HFF-Myc (cell line): Measurements from ENCODE around the gene CCSAP.

Source experiments
- DNase-seq: peaks from one replicate; pipeline ENCODE4 v3.0.0-alpha.2; 2011; ENCODE audit warnings: low read depth; ENCODE audit errors: extremely low read depth
- H3K4me3 ChIP-seq: replicated peaks from 2 replicates; pipeline ENCODE4 v1.5.1; 2011; ENCODE audit warnings: low read depth, mild to moderate bottlenecking, control low read depth, low read length
- CTCF ChIP-seq: IDR thresholded peaks from 2 replicates; pipeline ENCODE4 v1.5.1; 2012; ENCODE audit warnings: mild to moderate bottlenecking, low read depth, low read length, control low read depth; ENCODE audit errors: missing control alignments

CCSAP gene

GRCh38 chr1:229376521-229376920 lies 33.7 kb upstream of the CCSAP start:
- no peak for DNase-seq
- TF ChIP-seq CTCF, result no peak
- no peak overlapping the region for H3K4me3 ChIP-seq

GRCh38 chr1:229374485-229374884 lies 31.6 kb upstream of the CCSAP start:
- DNase-seq, result no peak
- H3K4me3 ChIP-seq, result no peak overlapping the region
- no peak for TF ChIP-seq CTCF

DNA sequence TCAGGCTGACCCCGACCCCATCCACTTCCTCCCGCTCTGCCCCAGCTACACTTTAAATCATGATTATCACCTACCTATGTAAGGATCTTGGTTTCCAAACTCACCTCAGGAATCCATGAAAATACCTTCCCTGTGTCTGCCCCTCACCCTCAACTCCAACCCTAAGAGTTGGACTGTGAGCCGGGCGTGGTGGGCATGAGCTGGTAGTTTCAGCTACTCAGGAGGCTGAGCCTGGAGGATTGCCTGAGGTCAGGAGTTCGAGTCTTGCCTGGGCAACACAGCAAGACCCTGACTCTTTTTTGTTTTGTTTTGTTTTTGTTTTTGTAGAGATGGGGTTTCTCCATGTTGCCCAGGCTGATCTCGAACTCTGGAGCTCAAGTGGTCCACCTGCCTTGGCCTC lies 30.5 kb upstream of the CCSAP start:
- TF ChIP-seq CTCF, result no peak
- no peak for DNase-seq
- H3K4me3 ChIP-seq, result no peak overlapping the region

DNA sequence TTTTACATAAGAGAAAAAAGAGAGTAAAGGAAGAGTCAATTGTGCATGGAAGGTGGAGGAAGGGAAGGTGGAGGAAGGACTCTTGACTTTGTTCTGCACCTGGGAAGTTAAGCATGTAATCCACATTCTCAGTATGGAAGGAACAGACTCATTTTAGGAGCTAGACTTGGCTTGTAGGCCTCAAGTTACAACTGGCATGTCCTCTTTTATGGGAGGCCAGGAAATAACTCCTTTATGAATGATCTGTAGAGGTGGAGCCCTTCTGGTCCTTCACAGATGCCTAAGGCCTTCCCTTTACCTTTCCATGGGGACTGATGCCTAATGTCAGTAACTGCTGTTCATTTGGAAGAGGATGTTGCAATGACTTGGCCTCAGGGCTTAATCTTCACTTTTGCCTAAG lies 29.4 kb upstream of the CCSAP start:
- no peak for DNase-seq
- no peak for TF ChIP-seq CTCF
- no peak overlapping the region for H3K4me3 ChIP-seq

GRCh38 chr1:229371624-229372023 lies 28.8 kb upstream of the CCSAP start:
- H3K4me3 ChIP-seq, result no peak overlapping the region
- no peak for TF ChIP-seq CTCF
- no peak for DNase-seq

DNA sequence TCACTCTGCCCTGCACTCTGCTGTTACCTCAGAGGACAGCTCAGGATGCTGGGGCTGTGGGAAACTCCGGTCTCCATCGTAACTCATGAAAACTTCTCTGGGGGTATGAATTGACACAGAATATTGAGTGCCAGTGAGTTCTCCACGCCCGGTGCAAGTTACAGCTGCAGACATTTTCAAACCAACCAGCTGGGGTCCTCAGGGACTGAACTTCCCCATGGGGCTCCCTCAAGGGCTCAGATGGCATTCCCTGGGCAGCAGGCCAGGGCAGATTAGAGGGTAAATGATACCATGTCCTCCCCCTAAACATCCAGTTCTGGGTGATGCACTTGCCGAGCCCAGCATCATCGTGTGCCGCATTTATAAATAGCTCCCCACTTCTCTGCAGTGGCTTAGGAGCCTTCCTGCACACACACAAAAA lies 27.8 kb upstream of the CCSAP start:
- no peak for DNase-seq
- H3K4me3 ChIP-seq, result no peak overlapping the region
- no peak for TF ChIP-seq CTCF

GRCh38 chr1:229368347-229368746 lies 25.5 kb upstream of the CCSAP start:
- TF ChIP-seq CTCF, result no peak
- DNase-seq, result no peak
- no peak overlapping the region for H3K4me3 ChIP-seq
